ENCODE measurements around the gene ME3. TPM values are rescaled to one million over a fixed set of nuclear protein-coding genes. Genes with fewer than 3 reads are reported as not detected.

The ME3 gene
- total RNA-seq, 1 experiment from 2014 or later = 83.8 TPM

DNA sequence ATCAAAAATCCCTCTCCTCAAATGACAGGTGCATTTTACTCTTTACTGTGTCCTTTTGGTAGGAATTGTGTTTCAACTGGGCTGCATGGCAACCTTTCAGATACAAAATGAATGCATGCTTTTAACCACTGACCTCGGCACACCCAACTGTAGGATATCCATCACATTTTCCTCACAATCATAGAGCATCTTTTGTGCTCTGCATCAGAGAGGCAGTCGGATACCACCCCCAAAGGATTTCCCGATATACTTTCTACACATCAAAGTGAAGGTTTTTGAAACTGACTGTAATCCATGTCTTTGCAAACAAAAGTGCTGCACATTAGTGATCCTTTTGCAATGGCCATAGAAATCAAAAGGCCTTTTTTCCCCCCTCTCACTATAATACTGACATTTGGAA, 9.1 kb downstream of the ME3 start:
- no peak for TF ChIP-seq CTCF (conservative IDR thresholded peaks at IDR 0.05; ENCODE audit: low read depth, low read length)
- no peak for TF ChIP-seq EZH2 (IDR thresholded peaks at IDR 0.05; ENCODE audit: low read length, unreplicated experiment)
- no peak for TF ChIP-seq EZH2phosphoT487 (IDR thresholded peaks at IDR 0.05; ENCODE audit: borderline replicate concordance, low read length)
- ATAC-seq = no peak
- Histone ChIP-seq H4K20me1 (ENCODE audit: low read length) (no peaks in the 10 kb centered on the region), H3K4me2 (ENCODE audit: low read length) (no peak overlapping the region), H3K79me2 (ENCODE audit: low read length) (0 out of 2 replicates have a peak, but pooled peaks cover 4% of the 10 kb centered on the region), H3F3A (ENCODE audit: low read length, unreplicated experiment) (no peaks in the 10 kb centered on the region), H3K27me3 (ENCODE audit: low read length) (no peaks in the 10 kb centered on the region), H3K9me2 (replicated peaks; ENCODE audit: low read length) (no peaks in the 10 kb centered on the region), H3K9me3 (ENCODE audit: low read length) (no peaks in the 10 kb centered on the region), H3K4me1 (ENCODE audit: insufficient read depth, low read length) (peaks cover 13% of the 10 kb centered on the region; the same call in 1 of the 2 replicates), H3K4me3 (ENCODE audit: low read length) (no peak overlapping the region), H3K36me3 (ENCODE audit: low read depth, low read length) (no peaks in the 10 kb centered on the region; the same call in 1 of the 2 replicates), H3K9ac (ENCODE audit: low read length) (no peak overlapping the region), H3K27ac (ENCODE audit: low read length) (no peak overlapping the region), H2AFZ (ENCODE audit: low read length) (no peak overlapping the region)
- DNase-seq = no peak
- BruUV-seq (replicated peaks) = no TSS peak
- intact Hi-C loops (cut with micrococcal nuclease) = no loop called here
- CTCF ChIA-PET = no interaction called here
- POLR2A ChIA-PET (ENCODE audit: unreplicated experiment) = no interaction called here

DNA sequence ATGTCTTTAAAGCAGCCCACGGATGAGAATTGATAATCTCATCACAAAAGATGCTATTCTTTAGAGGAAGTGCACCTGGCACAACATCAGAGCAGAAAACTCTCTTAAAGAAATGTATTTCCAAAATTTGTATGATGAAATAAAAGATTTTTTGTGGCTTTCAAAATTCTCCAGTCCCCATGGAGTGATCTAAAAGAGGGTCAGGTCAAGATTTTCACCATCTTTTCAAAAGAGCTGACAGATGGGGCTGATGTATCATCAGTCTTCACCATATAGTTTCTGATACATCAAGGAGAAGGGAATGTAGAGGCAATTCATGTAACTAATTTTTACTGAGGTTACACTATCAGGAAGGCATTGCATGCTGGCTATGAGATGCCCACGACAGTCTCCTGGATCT, 11.7 kb downstream of the ME3 start:
- Histone ChIP-seq H4K20me1 (ENCODE audit: low read length) (no peaks in the 10 kb centered on the region), H3K4me2 (ENCODE audit: low read length) (no peak overlapping the region), H3K27ac (ENCODE audit: low read length) (no peak overlapping the region), H3F3A (ENCODE audit: low read length, unreplicated experiment) (no peaks in the 10 kb centered on the region), H3K9me3 (ENCODE audit: low read length) (no peaks in the 10 kb centered on the region), H3K4me1 (ENCODE audit: insufficient read depth, low read length) (peaks cover 13% of the 10 kb centered on the region; the same call in 1 of the 2 replicates), H3K79me2 (ENCODE audit: low read length) (0 out of 2 replicates have a peak, but pooled peaks cover 3% of the 10 kb centered on the region), H3K4me3 (ENCODE audit: low read length) (no peak overlapping the region), H2AFZ (ENCODE audit: low read length) (no peak overlapping the region), H3K27me3 (ENCODE audit: low read length) (no peaks in the 10 kb centered on the region), H3K9ac (ENCODE audit: low read length) (no peak overlapping the region), H3K36me3 (ENCODE audit: low read depth, low read length) (no peaks in the 10 kb centered on the region), H3K9me2 (replicated peaks; ENCODE audit: low read length) (no peaks in the 10 kb centered on the region)
- no peak for DNase-seq
- BruUV-seq (replicated peaks) = no TSS peak
- TF ChIP-seq EZH2phosphoT487 (IDR thresholded peaks at IDR 0.05; ENCODE audit: borderline replicate concordance, low read length) (no peak), EZH2 (IDR thresholded peaks at IDR 0.05; ENCODE audit: low read length, unreplicated experiment) (no peak), CTCF (conservative IDR thresholded peaks at IDR 0.05; ENCODE audit: low read depth, low read length) (no peak)
- POLR2A ChIA-PET (ENCODE audit: unreplicated experiment) = no interaction called here
- CTCF ChIA-PET = no interaction called here
- no peak for ATAC-seq
- intact Hi-C loops (cut with micrococcal nuclease) = no loop called here

DNA sequence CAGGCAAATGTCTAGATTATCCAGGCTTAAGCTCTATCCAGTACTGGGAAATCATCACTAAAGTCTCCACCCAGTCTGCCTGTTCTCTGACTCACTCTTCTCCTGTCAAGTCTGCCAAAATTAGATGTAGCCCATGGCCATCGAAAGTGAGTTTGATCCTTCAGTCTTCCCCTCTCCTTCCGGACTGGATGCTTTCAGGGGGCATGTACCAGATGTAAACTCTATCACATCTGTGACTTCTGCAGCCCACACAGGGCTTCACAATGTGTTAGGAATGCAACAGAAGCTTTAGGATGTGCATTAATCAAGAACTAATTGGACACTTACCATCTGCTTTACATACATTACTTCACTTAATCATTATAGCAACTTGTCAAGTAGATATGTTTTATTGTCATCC, 12.3 kb downstream of the ME3 start:
- Histone ChIP-seq H3K79me2 (ENCODE audit: low read length) (no peaks in the 10 kb centered on the region), H3K4me3 (ENCODE audit: low read length) (no peak overlapping the region), H3K27me3 (ENCODE audit: low read length) (no peaks in the 10 kb centered on the region), H3K27ac (ENCODE audit: low read length) (no peak overlapping the region), H3K9me3 (ENCODE audit: low read length) (no peaks in the 10 kb centered on the region), H3K4me1 (ENCODE audit: insufficient read depth, low read length) (peaks cover 13% of the 10 kb centered on the region; the same call in 1 of the 2 replicates), H3K4me2 (ENCODE audit: low read length) (no peak overlapping the region), H3K9me2 (replicated peaks; ENCODE audit: low read length) (no peaks in the 10 kb centered on the region), H3F3A (ENCODE audit: low read length, unreplicated experiment) (no peaks in the 10 kb centered on the region), H4K20me1 (ENCODE audit: low read length) (no peaks in the 10 kb centered on the region), H2AFZ (ENCODE audit: low read length) (no peak overlapping the region), H3K36me3 (ENCODE audit: low read depth, low read length) (no peaks in the 10 kb centered on the region), H3K9ac (ENCODE audit: low read length) (no peak overlapping the region)
- DNase-seq (peak; percentile 43), ATAC-seq (peak; percentile 62)
- ChIA-PET CTCF (no interaction called here), POLR2A (ENCODE audit: unreplicated experiment) (no interaction called here)
- intact Hi-C loops (cut with micrococcal nuclease) = no loop called here
- TF ChIP-seq CTCF (conservative IDR thresholded peaks at IDR 0.05; ENCODE audit: low read depth, low read length) (no peak), EZH2phosphoT487 (IDR thresholded peaks at IDR 0.05; ENCODE audit: borderline replicate concordance, low read length) (no peak), EZH2 (IDR thresholded peaks at IDR 0.05; ENCODE audit: low read length, unreplicated experiment) (no peak)
- no TSS peak for BruUV-seq (replicated peaks)
